H9 (cell line): ENCODE data around the gene THAP5. TPM values are rescaled to one million over a fixed set of nuclear protein-coding genes. Genes with fewer than 3 reads are reported as not detected.
"Not testable (repeated sequence)": the region's sequence is repeated elsewhere in the genome, so short reads cannot be mapped to it uniquely, and the experiment has no call there.

ENCODE experiments used
- DNase-seq: peaks from one replicate; pipeline ENCODE4 v3.0.0-alpha.2; 2017
- H2AFZ ChIP-seq: one replicate; pipeline ENCODE4 v1.6.1; 2013; ENCODE audit warnings: mild to moderate bottlenecking, low read length, control low read depth, moderate library complexity
- H2AK5ac ChIP-seq: 2 replicates; pipeline ENCODE4 v1.6.1; 2013; ENCODE audit warnings: low read length, control low read depth, mixed read lengths; ENCODE audit not compliant: insufficient read length
- H2BK120ac ChIP-seq: one replicate; pipeline ENCODE4 v1.6.1; 2013; ENCODE audit warnings: low read depth, mild to moderate bottlenecking, low read length, control low read depth, inconsistent platforms; ENCODE audit not compliant: poor library complexity, severe bottlenecking
- H2BK12ac ChIP-seq: 2 replicates; pipeline ENCODE4 v1.6.1; 2013; ENCODE audit warnings: low read length, control low read depth, mixed read lengths, low read depth; ENCODE audit not compliant: insufficient read length
- H2BK15ac ChIP-seq: 2 replicates; pipeline ENCODE4 v1.6.1; 2013; ENCODE audit warnings: low read depth, low read length, control low read depth
- H2BK20ac ChIP-seq: one replicate; pipeline ENCODE4 v1.6.1; 2013; ENCODE audit warnings: low read depth, mild to moderate bottlenecking, low read length, control low read depth, inconsistent platforms; ENCODE audit not compliant: poor library complexity, severe bottlenecking
- H2BK5ac ChIP-seq: 2 replicates; pipeline ENCODE4 v1.6.1; 2013; ENCODE audit warnings: low read length, control low read depth, mixed read lengths; ENCODE audit not compliant: insufficient read length
- H3K14ac ChIP-seq: 2 replicates; pipeline ENCODE4 v1.6.1; 2013; ENCODE audit warnings: low read length, control low read depth; ENCODE audit not compliant: insufficient read depth
- H3K18ac ChIP-seq: 2 replicates; pipeline ENCODE4 v1.6.1; 2013; ENCODE audit warnings: low read depth, mild to moderate bottlenecking, mixed read lengths, low read length, control low read depth; ENCODE audit not compliant: insufficient read length
- H3K23ac ChIP-seq: 2 replicates; pipeline ENCODE4 v1.6.1; 2013; ENCODE audit warnings: low read length, control low read depth, mixed read lengths, low read depth; ENCODE audit not compliant: insufficient read length
- H3K23me2 ChIP-seq: 2 replicates; pipeline ENCODE4 v1.6.1; 2013; ENCODE audit warnings: low read depth, mild to moderate bottlenecking, mixed read lengths, low read length, control low read depth; ENCODE audit not compliant: insufficient read length, poor library complexity, severe bottlenecking
- H3K27ac ChIP-seq: 2 replicates; pipeline ENCODE4 v1.5.1; 2013; ENCODE audit warnings: low read length, control low read depth, mixed read lengths, low read depth; ENCODE audit not compliant: insufficient read length
- H3K27me3 ChIP-seq: 2 replicates; pipeline ENCODE4 v1.6.1; 2013; ENCODE audit warnings: low read length, control low read depth, inconsistent platforms; ENCODE audit not compliant: insufficient read depth
- H3K4ac ChIP-seq: 2 replicates; pipeline ENCODE4 v1.6.1; 2013; ENCODE audit warnings: low read depth, mild to moderate bottlenecking, control low read depth, inconsistent platforms, low read length, moderate library complexity
- H3K4me1 ChIP-seq: 2 replicates; pipeline ENCODE4 v1.6.1; 2013; ENCODE audit warnings: low read length, control low read depth, inconsistent platforms; ENCODE audit not compliant: insufficient read depth
- H3K4me2 ChIP-seq: 2 replicates; pipeline ENCODE4 v1.6.1; 2013; ENCODE audit warnings: low read length, control low read depth, mixed read lengths; ENCODE audit not compliant: insufficient read length, insufficient read depth
- H3K56ac ChIP-seq: 2 replicates; pipeline ENCODE4 v1.6.1; 2013; ENCODE audit warnings: low read depth, mild to moderate bottlenecking, mixed read lengths, low read length, control low read depth; ENCODE audit not compliant: insufficient read length
- H3K79me1 ChIP-seq: 2 replicates; pipeline ENCODE4 v1.6.1; 2013; ENCODE audit warnings: low read depth, mild to moderate bottlenecking, moderate library complexity, low read length, control low read depth, inconsistent platforms; ENCODE audit not compliant: insufficient read depth, poor library complexity, severe bottlenecking
- H3K79me2 ChIP-seq: 2 replicates; pipeline ENCODE4 v1.6.1; 2013; ENCODE audit warnings: low read length, control low read depth, inconsistent platforms; ENCODE audit not compliant: insufficient read depth
- H3K9ac ChIP-seq: 2 replicates; pipeline ENCODE4 v1.6.1; 2013; ENCODE audit warnings: low read length, control low read depth, mixed read lengths; ENCODE audit not compliant: insufficient read length; ENCODE audit errors: extremely low read depth
- H3K9me3 ChIP-seq: one replicate; pipeline ENCODE4 v1.6.1; 2013; ENCODE audit warnings: low read depth, low read length, inconsistent platforms; ENCODE audit not compliant: control insufficient read depth
- H3T11ph ChIP-seq: one replicate; pipeline ENCODE4 v1.6.1; 2013; ENCODE audit warnings: mild to moderate bottlenecking, low read length, control low read depth, inconsistent platforms
- H4K20me1 ChIP-seq: one replicate; pipeline ENCODE4 v1.6.1; 2013; ENCODE audit not compliant: control insufficient read depth, insufficient read length, insufficient read depth
- H4K5ac ChIP-seq: 2 replicates; pipeline ENCODE4 v1.6.1; 2013; ENCODE audit warnings: low read depth, mild to moderate bottlenecking, mixed read lengths, low read length, control low read depth; ENCODE audit not compliant: insufficient read length
- H4K8ac ChIP-seq: replicated peaks from 2 replicates; pipeline ENCODE4 v1.6.1; 2013; ENCODE audit warnings: low read length, control low read depth, mixed read lengths, low read depth; ENCODE audit not compliant: insufficient read length
- H4K91ac ChIP-seq: 2 replicates; pipeline ENCODE4 v1.6.1; 2013; ENCODE audit warnings: low read depth, mild to moderate bottlenecking, moderate library complexity, mixed read lengths, low read length, control low read depth; ENCODE audit not compliant: insufficient read length
- H3K27ac Mint-ChIP-seq, 3 experiments: 2 replicates in 2 of 3; 3 replicates in 1 of 3; pipeline ENCODE4 v1.8.0; 2020 to 2021; ENCODE audit warnings: mixed read lengths in 3 of 3, mild to moderate bottlenecking in 1 of 3, moderate library complexity in 1 of 3
- H3K27me3 Mint-ChIP-seq: 2 replicates; pipeline ENCODE4 v1.8.0; 2021; ENCODE audit warnings: low read depth, mild to moderate bottlenecking, moderate library complexity, mixed read lengths
- H3K36me3 Mint-ChIP-seq, 3 experiments: 2 replicates in 2 of 3; 3 replicates in 1 of 3; pipeline ENCODE4 v1.8.0; 2020 to 2021; ENCODE audit warnings: low read depth in 3 of 3, mixed read lengths in 3 of 3; ENCODE audit not compliant: insufficient read depth in 1 of 3
- H3K4me1 Mint-ChIP-seq, 2 experiments: 2 replicates each; pipeline ENCODE4 v1.8.0; 2020; ENCODE audit warnings: mixed read lengths in 2 of 2
- H3K4me3 Mint-ChIP-seq, 2 experiments: 2 replicates in 1 of 2; 3 replicates in 1 of 2; pipeline ENCODE4 v1.8.0; 2020 to 2021; ENCODE audit warnings: mild to moderate bottlenecking in 2 of 2, mixed read lengths in 2 of 2, moderate library complexity in 1 of 2
- H3K9me3 Mint-ChIP-seq, 2 experiments: 2 replicates in 1 of 2; 3 replicates in 1 of 2; pipeline ENCODE4 v1.8.0; 2020; ENCODE audit warnings: mild to moderate bottlenecking in 2 of 2, mixed read lengths in 2 of 2, moderate library complexity in 1 of 2
- WGBS: extraction: QIAGEN DNeasy Blood & Tissue Kit; methylation state at CpG from one replicate; pipeline ENCODE4 v1.1.7; 2013; ENCODE audit warnings: missing lambda C conversion rate, low lambda C conversion rate, mixed read lengths; ENCODE audit not compliant: insufficient read length; ENCODE audit errors: extremely low coverage; 5-methylcytosine and 5-hydroxymethylcytosine counted together
- total RNA-seq: library from RNA; stranded (reverse); gene quantifications from 2 replicates; pipeline ENCODE4 v1.2.1, GENCODE V29; 2021
- TF ChIP-seq, protein P1 (sequence below): fragments of 200-600 bp; sonication (generic); conservative IDR thresholded peaks from 3 replicates; pipeline ENCODE4 v1.8.0; 2021; ENCODE audit warnings: antibody characterized with exemption, mild to moderate bottlenecking

Gene THAP5
- total RNA-seq, 1 experiment from 2014 or later: 20.6 TPM

DNA sequence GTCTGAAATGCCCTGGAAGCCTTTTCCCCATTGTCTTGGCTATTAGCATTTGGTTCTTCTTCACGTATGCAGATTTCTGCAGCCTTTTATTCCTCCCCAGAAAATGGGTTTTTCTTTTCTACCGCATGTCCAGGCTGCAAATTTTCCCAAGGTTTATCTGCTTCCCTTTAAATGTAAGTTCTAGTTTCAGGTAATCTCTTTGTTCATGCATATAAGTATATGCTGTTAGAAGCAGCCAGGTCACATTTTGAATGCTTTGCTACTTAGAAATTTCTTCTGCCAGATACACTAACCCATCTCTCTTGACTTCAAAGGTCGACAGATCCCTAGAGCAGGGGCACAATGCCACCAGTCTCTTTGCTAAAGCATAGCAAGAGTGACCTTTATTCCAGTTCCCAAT is 12.3 kb downstream of the THAP5 start:
- Histone ChIP-seq H3K79me2 (no peaks in the 10 kb centered on the region), H2BK20ac (no peak overlapping the region), H3K14ac (no peak overlapping the region), H3K23ac (no peak overlapping the region), H3K4ac (no peak overlapping the region), H3K4me1 (no peaks in the 10 kb centered on the region), H3K27ac (no peak overlapping the region), H3K56ac (no peak overlapping the region), H3K4me2 (no peak overlapping the region), H2AFZ (no peak overlapping the region), H3K23me2 (no peaks in the 10 kb centered on the region), H4K20me1 (no peaks in the 10 kb centered on the region), H2BK5ac (no peak overlapping the region), H3K79me1 (no peaks in the 10 kb centered on the region), H3K18ac (no peak overlapping the region), H3K9ac (no peak overlapping the region), H4K91ac (no peak overlapping the region), H4K5ac (no peak overlapping the region), H3T11ph (no peak overlapping the region), H2BK120ac (no peak overlapping the region), H4K8ac (no peak overlapping the region), H2AK5ac (no peak overlapping the region), H3K27me3 (no peaks in the 10 kb centered on the region), H2BK12ac (no peak overlapping the region), H2BK15ac (no peak overlapping the region), H3K9me3 (peaks cover 7% of the 10 kb centered on the region)
- Mint-ChIP-seq H3K4me3 (no peak overlapping the region), H3K27ac (no peak overlapping the region), H3K9me3 (peaks cover 24% of the 10 kb centered on the region in 2 experiments), H3K36me3 (peaks cover 19 to 39% (median 27%) of the 10 kb centered on the region in 3 experiments), H3K4me1 (no peaks in the 10 kb centered on the region; a peak in 1 of 4 replicates), H3K27me3 (no peaks in the 10 kb centered on the region)
- no peak for DNase-seq
- TF ChIP-seq, protein P1, sequence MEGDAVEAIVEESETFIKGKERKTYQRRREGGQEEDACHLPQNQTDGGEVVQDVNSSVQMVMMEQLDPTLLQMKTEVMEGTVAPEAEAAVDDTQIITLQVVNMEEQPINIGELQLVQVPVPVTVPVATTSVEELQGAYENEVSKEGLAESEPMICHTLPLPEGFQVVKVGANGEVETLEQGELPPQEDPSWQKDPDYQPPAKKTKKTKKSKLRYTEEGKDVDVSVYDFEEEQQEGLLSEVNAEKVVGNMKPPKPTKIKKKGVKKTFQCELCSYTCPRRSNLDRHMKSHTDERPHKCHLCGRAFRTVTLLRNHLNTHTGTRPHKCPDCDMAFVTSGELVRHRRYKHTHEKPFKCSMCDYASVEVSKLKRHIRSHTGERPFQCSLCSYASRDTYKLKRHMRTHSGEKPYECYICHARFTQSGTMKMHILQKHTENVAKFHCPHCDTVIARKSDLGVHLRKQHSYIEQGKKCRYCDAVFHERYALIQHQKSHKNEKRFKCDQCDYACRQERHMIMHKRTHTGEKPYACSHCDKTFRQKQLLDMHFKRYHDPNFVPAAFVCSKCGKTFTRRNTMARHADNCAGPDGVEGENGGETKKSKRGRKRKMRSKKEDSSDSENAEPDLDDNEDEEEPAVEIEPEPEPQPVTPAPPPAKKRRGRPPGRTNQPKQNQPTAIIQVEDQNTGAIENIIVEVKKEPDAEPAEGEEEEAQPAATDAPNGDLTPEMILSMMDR: no peak
- WGBS: no CpG with 5 or more reads among the region's 3 CpGs

GRCh38 chr7:108556665-108557064 is 12.8 kb downstream of the THAP5 start:
- H2BK12ac ChIP-seq, H3K4me1 Mint-ChIP-seq, H3K4me2 ChIP-seq, H2AFZ ChIP-seq, H4K8ac ChIP-seq, H4K5ac ChIP-seq, H2BK120ac ChIP-seq, H3K23ac ChIP-seq, H3K23me2 ChIP-seq, H3K4ac ChIP-seq, H3K56ac ChIP-seq, H3K14ac ChIP-seq, H4K91ac ChIP-seq, H3K18ac ChIP-seq, DNase-seq, H2BK15ac ChIP-seq, H4K20me1 ChIP-seq, H3K4me3 Mint-ChIP-seq, H3K79me2 ChIP-seq, H3K27me3 ChIP-seq, H3K27ac ChIP-seq, H2BK5ac ChIP-seq, H3T11ph ChIP-seq, H3K9ac ChIP-seq, H3K27ac Mint-ChIP-seq, H3K9me3 ChIP-seq, H3K79me1 ChIP-seq, H2AK5ac ChIP-seq, H3K4me1 ChIP-seq, H2BK20ac ChIP-seq, H3K27me3 Mint-ChIP-seq: not testable (repeated sequence)
- peaks cover 24% of the 10 kb centered on the region in 2 experiments for H3K9me3 Mint-ChIP-seq
- peaks cover 19 to 38% (median 26%) of the 10 kb centered on the region in 3 experiments for H3K36me3 Mint-ChIP-seq
